C4-2B (cell line): ENCODE measurements around the gene ZNF414.

Experiments
- H3K27ac ChIP-seq: fragments of 450-650 bp; 2 replicates; pipeline ENCODE4 v1.5.1; 2017
- CTCF ChIP-seq: fragments of 450-650 bp; conservative IDR thresholded peaks from 2 replicates; pipeline ENCODE4 v1.5.1; 2017; ENCODE audit warnings: mild to moderate bottlenecking
- ZFX ChIP-seq: fragments of 450-650 bp; IDR thresholded peaks from 2 replicates; pipeline ENCODE4 v1.6.1; 2017

Gene ZNF414

GRCh38 chr19:8481616-8482015, 32.4 kb downstream of the ZNF414 start:
- TF ChIP-seq ZFX (no peak), CTCF (no peak)

GRCh38 chr19:8481201-8481600, 32.8 kb downstream of the ZNF414 start:
- peak overlapping the region; percentile 74 for H3K27ac ChIP-seq
- TF ChIP-seq CTCF (no peak), ZFX (no peak)

More at GRCh38 chr19:8481616-8482015, 32.4 kb downstream of the ZNF414 start:
- peak overlapping the region; percentile 74 for H3K27ac ChIP-seq

- TF ChIP-seq CTCF = no peak
- no peak overlapping the region for H3K27ac ChIP-seq
Observed at GRCh38 chr19:8478598-8478997, 35.4 kb downstream of the ZNF414 start.

GRCh38 chr19:8477889-8478288, 36.1 kb downstream of the ZNF414 start:
- TF ChIP-seq ZFX = no peak
- no peak for TF ChIP-seq CTCF
- no peak overlapping the region for H3K27ac ChIP-seq

- H3K27ac ChIP-seq = no peak overlapping the region
- TF ChIP-seq CTCF (no peak), ZFX (no peak)
Observed at GRCh38 chr19:8476524-8476923, 37.4 kb downstream of the ZNF414 start.

GRCh38 chr19:8475005-8475404, 39.0 kb downstream of the ZNF414 start:
- no peak overlapping the region for H3K27ac ChIP-seq
- no peak for TF ChIP-seq ZFX
- TF ChIP-seq CTCF = no peak

DNA sequence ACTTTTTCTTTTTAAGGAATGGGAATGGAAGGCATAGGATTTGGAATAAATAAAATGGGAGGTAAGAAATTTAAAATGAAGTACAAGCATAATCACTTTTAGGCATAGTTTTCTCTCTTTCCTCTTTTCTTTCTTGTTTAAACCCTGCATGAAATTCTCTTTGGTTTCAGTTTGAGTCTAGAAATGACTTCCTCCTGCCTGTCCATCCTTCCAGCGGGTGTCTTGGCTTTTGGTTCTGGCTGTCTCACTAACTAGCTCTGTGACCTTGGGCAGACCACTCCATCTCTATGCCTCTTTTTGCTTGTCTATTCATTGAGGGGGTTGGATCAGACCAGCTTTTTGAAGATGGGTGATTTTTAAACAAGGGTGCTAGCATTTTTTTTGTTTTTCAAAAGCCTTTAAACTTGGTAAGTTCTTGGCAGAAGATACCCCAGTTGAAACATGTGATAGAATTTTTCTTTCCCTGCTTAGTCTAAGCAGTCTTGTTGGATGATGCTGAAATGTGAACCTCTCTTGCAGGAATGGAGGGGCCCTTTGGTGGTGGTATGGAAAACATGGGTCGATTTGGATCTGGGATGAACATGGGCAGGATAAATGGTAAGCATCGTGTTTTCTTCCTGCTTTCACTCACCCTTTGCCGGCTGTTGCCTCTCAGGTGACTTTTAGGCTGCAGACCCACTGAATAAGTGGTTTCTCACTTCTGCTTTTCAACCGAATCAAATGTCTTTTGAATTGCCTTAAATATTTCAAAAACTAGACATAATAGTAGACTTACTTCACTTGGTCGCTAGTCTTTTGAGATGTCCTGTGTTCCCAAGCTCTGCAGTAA, 40.1 kb downstream of the ZNF414 start:
- no peak overlapping the region for H3K27ac ChIP-seq
- TF ChIP-seq CTCF = no peak
- no peak for TF ChIP-seq ZFX
